HTERT RPE-1 (cell line): ENCODE measurements around the gene TP63.

Source experiments
- in situ Hi-C: fragments of 300-500 bp; cut with MboI; formaldehyde crosslinking; loops from 4 replicates; pipeline ENCODE4 v1.14.3; 2020; ENCODE audit warnings: low sequenced_read_pairs

TP63 gene

GRCh38 chr3:189806171-189806951 is 175.2 kb downstream of the TP63 start:
- in situ Hi-C loops, result no loop called here

GRCh38 chr3:189808246-189809007 is 177.2 kb downstream of the TP63 start:
- in situ Hi-C loops, result no loop called here

DNA sequence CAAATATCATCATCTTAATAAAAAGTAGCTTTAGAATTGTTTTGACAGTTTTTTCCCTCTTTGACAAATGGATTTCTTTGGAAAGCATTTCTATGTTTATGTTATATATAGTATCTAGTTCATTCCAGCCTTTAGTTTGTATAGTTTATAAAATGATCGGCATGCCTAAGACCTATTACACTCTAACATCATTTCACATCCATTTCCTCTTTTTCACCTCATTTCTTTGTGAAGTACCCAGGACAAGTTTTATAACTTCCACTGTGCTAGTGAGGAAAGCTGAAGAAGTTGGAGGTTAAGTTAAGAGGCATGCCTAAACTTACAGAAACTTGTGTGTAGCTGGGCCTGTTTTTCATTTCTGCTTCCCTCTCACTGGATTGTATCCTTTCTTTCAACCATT is 178.4 kb downstream of the TP63 start:
- in situ Hi-C loops, result no loop called here

GRCh38 chr3:189812806-189813465 is 181.7 kb downstream of the TP63 start:
- in situ Hi-C loops, result no loop called here

DNA sequence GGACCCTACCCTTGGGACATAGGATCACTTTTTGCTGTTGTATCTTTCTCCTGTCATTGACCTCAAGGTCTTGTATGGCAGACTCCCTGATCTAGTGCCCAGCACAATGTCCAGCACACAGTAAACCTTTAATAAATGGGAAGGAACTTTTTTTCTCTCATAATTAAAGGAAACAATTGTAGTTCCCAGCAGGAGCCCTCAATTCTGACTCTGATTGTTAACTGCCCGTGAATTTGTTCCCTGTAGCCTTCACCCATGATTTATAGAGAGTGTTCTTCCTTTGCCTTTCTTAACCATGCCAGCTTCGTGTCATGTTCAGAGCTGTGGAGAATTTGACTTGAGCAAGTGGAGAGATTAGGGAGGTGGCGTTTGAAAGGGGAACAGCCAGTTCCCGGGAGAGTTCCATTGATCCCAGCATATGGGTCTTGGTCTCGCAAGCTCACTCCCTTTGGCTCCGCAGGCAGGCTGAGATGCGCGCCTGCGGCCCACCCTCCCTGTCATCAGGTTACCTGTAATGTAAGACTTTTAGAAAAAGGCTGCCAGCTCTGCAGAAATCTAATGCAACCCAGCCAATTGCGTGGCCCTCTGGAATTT is 182.6 kb downstream of the TP63 start:
- in situ Hi-C loops, result no loop called here

- in situ Hi-C loops, result no loop called here
These were observed 189.2 kb downstream of the TP63 start for GRCh38 chr3:189820365-189820720.

DNA sequence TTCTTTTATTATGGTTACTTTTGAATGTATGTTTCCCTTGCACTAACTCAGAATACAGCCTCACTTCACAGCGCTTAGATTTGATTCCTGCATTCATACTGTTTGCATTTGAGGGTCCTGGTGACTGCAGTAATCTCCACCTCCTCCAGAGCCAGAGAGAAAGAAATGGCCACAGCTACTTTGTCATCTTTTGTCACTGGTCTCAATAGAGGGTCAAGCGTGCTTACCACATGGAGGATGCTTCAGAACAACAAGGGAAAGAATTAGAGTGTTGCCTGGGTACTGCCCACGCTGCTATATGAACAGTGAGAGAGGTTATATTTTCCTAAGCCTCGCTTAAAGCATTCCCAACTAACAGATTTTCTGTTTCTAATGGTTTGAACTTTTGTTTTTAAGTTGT is 190.1 kb downstream of the TP63 start:
- in situ Hi-C loops, result no loop called here

- in situ Hi-C loops, result no loop called here
These were observed 191.5 kb downstream of the TP63 start for GRCh38 chr3:189822726-189823125.

GRCh38 chr3:189824629-189825312 is 193.6 kb downstream of the TP63 start:
- in situ Hi-C loops, result no loop called here

GRCh38 chr3:189826566-189826965 is 195.4 kb downstream of the TP63 start:
- in situ Hi-C loops, result no loop called here

- in situ Hi-C loops, result no loop called here
These were observed 195.9 kb downstream of the TP63 start for GRCh38 chr3:189827108-189827507.

GRCh38 chr3:189830401-189830800 is 199.2 kb downstream of the TP63 start:
- in situ Hi-C loops, result no loop called here

DNA sequence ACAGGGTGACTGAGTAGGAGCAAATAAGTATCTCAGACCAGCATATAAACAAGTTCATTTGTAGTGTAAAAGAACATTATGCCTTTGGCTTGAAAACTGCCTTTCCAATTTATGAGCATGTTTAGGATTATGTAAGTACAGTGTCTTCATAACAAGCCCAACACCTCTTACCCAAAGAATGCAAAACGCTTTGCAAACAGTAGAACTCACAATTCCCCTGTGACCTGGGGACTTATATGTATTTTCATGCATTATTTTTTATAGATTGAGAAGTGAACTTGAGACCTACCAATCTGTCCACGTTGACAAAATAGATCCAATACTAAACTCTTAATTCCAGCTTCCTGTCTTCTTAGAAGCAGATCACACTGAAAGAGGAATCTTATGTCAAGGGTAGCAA is 202.1 kb downstream of the TP63 start:
- in situ Hi-C loops, result no loop called here

DNA sequence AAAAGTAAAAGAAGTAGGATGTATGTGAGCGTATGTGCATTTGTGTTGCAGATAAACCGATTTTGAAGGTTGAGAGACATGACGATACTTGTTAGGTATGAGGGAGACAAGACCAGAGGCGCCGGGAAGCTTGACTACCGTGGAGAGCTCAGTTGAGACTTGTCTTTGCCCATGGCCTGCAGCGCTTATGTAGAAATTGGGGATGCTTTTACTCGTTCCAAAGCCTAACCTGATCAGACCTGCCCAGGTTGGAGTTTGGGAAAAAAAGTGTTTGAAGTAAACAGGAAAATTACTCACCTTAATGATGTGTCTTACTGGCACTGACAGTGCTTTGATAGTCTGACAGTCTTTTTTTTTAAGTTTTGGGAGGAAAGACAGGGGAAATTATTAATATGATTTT is 202.8 kb downstream of the TP63 start:
- in situ Hi-C loops, result no loop called here

DNA sequence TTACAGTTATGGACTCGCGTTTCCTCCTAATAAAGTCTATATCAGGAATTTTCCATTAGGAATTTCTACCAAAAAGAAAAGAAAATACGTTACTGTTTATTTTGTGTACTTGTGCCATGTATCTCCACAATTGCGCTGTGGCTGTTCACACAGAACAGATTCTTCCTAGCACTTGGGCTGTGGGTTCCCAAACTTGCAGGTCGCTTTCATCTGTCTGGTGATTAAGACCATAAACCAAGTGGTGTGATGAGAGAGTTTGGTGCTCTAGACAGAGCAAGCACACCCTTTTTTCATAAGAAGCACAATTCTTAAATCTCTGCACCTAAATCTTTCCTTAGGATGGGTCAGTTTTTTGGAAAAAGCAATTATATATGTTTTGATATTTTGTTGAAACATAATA is 203.3 kb downstream of the TP63 start:
- in situ Hi-C loops, result no loop called here

GRCh38 chr3:189836795-189837194 is 205.6 kb downstream of the TP63 start:
- in situ Hi-C loops, result no loop called here

- in situ Hi-C loops, result no loop called here
These were observed 207.1 kb downstream of the TP63 start for GRCh38 chr3:189838291-189838690.

GRCh38 chr3:189839576-189839975 is 208.4 kb downstream of the TP63 start:
- in situ Hi-C loops, result no loop called here

GRCh38 chr3:189841473-189842205 is 210.4 kb downstream of the TP63 start:
- in situ Hi-C loops, result no loop called here
